Thyroid gland (tissue), 4 donors: ENCODE measurements around the gene INVS.

ENCODE experiments used
- POLR2A ChIP-seq, 2 donors: fragments of 450-650 bp; IDR thresholded peaks; one replicate each; pipeline ENCODE4 v1.6.1; 2017; ENCODE audit warnings: antibody characterized with exemption in 2 of 2, mild to moderate bottlenecking in 2 of 2, moderate library complexity in 1 of 2
- TF ChIP-seq, protein P1 (sequence below), 6 experiments: fragments of 200-600 bp in 3 of 6; fragments of 450-650 bp in 3 of 6; sonication (generic) in 3 of 6; IDR thresholded peaks; one replicate each; pipeline ENCODE4 v1.5.1; 2016 to 2019; ENCODE audit warnings: antibody characterized with exemption in 6 of 6, mild to moderate bottlenecking in 2 of 6, inconsistent platforms in 1 of 6, moderate library complexity in 1 of 6

DNA sequence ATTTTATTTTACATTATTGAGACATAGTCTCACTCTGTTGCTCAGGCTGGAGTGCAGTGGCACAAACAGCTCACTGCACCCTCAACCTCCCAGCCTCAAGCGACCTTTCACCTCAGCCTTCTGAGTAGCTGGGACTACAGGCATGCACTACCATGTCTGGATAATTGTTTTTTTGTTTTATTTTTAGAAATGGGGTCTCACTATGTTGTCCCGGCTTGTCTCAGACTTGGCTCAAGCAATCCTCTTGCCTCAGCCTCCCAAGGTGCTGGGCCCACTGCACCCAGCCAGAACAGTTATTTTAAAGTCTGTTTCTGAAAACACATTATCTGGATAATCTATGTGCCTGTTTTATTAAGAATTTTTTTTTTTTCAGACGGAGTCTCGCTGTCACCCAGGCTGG is 191.7 kb downstream of the INVS start:
- TF ChIP-seq, protein P1, sequence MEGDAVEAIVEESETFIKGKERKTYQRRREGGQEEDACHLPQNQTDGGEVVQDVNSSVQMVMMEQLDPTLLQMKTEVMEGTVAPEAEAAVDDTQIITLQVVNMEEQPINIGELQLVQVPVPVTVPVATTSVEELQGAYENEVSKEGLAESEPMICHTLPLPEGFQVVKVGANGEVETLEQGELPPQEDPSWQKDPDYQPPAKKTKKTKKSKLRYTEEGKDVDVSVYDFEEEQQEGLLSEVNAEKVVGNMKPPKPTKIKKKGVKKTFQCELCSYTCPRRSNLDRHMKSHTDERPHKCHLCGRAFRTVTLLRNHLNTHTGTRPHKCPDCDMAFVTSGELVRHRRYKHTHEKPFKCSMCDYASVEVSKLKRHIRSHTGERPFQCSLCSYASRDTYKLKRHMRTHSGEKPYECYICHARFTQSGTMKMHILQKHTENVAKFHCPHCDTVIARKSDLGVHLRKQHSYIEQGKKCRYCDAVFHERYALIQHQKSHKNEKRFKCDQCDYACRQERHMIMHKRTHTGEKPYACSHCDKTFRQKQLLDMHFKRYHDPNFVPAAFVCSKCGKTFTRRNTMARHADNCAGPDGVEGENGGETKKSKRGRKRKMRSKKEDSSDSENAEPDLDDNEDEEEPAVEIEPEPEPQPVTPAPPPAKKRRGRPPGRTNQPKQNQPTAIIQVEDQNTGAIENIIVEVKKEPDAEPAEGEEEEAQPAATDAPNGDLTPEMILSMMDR (IDR thresholded peaks at IDR 0.05) = no peak
- no peak for TF ChIP-seq POLR2A (IDR thresholded peaks at IDR 0.05)
